Activated T-cell treated with anti-CD3 and anti-CD28 coated beads, Interleukin-2, amount 50 U/mL, for 4 hours (primary cell): ENCODE data around the gene CACNA1H. TPM values are rescaled to one million over a fixed set of nuclear protein-coding genes. Genes with fewer than 3 reads are reported as not detected.
A peak's percentile ranks its signal among the peaks of the same experiment; 100 is the strongest.
"Not testable (repeated sequence)": the region's sequence is repeated elsewhere in the genome, so short reads cannot be mapped to it uniquely, and the experiment has no call there.

ENCODE experiments used
- ATAC-seq, 2 donors: fragments of 200-7000 bp; cut with Tn5 transposase; one replicate each; pipeline ENCODE4 v1.10.0; 2021
- DNase-seq: peaks from one replicate; pipeline ENCODE4 v3.0.0-alpha.2; 2020
- H3K27me3 Mint-ChIP-seq: one replicate; pipeline ENCODE4 v1.8.0; 2021; ENCODE audit warnings: low read depth, mixed read lengths
- H3K36me3 Mint-ChIP-seq: one replicate; pipeline ENCODE4 v1.8.0; 2022; ENCODE audit warnings: mixed read lengths; ENCODE audit not compliant: insufficient read depth
- H3K4me1 Mint-ChIP-seq: one replicate; pipeline ENCODE4 v1.8.0; 2021; ENCODE audit warnings: low read depth, mixed read lengths
- H3K4me3 Mint-ChIP-seq: one replicate; pipeline ENCODE4 v1.8.0; 2021; ENCODE audit warnings: mild to moderate bottlenecking, moderate library complexity, mixed read lengths
- H3K9me3 Mint-ChIP-seq: one replicate; pipeline ENCODE4 v1.8.0; 2021; ENCODE audit warnings: mixed read lengths
- total RNA-seq, 3 donors: library from RNA; stranded (reverse); gene quantifications; one replicate each; pipeline ENCODE4 v1.2.1, GENCODE V29; 2021

The CACNA1H gene
- total RNA-seq, 3 donors from 2014 or later: 0.34 to 0.51 (median 0.41) TPM

DNA sequence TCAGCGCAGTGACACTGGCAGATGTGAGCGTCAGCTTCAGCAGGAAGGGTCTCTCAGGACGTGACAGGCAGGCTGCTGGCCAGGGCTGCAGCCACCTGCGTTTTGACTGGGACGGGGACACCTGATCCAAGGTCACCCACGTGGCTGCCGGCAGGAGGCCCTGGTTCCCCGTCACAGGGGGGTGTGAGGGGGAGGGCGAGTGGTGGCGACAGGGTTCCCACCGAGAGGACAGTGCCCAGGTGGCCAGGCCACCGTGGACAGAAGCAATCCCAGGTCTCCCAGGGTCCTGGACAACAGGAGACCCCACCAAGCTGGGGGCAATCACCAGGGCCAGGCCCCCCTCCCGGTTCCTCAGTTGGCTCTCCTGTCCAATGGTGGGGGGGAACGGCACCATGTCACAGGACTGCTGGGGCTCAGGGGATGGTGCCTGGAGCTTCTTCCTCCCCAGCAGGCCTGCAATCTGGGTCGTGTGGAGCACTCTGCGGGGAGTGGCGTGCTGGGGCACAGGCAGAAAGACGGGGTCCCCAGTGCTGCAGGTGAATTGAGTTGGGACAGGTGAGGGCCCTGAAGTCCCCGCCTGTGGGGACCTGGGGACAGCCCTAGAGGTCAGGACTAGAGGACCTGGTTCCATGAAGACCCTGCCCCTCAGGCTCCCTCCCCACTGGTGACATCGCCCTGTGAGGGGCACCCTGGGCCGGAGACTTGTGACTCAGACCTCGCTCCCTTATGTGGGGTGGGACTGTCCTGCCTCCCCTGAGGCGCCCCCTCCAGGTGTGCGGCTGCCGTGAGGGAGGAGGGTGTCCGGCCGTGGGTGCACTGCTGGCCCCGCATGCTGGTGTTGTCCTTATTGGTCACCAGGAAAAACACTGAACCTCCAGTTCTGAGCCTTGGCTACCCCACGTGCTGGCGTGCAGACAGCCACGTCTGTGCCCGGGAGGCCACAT lies 91.3 kb downstream of the CACNA1H start:
- H3K9me3 Mint-ChIP-seq, H3K4me3 Mint-ChIP-seq, H3K4me1 Mint-ChIP-seq, ATAC-seq, DNase-seq, H3K27me3 Mint-ChIP-seq, H3K36me3 Mint-ChIP-seq: not testable (repeated sequence)

DNA sequence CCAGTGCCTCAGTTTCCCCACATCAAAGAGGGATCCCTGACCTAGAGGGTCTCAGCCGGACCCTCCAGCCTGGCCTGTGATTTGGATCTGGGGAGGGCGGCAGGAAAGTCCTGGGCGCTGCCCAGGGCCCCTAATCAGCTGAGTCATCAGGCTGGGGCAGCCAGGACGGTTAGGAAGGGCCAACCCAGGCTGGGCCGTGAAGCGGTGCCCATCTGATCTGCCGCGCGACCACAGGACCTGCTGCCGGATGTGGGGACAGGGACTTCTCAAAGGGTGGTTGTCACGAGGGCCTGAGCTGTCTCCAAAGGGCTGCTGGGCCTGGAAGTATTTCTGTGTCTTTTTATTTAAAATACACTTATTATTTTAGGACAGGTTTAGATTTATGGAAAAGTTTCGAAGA lies 92.0 kb downstream of the CACNA1H start:
- DNase-seq (no peak), ATAC-seq (no peak)
- Mint-ChIP-seq H3K4me3 (no peak overlapping the region), H3K9me3 (no peaks in the 10 kb centered on the region), H3K36me3 (no peaks in the 10 kb centered on the region), H3K4me1 (peaks cover 2% of the 10 kb centered on the region), H3K27me3 (peaks cover 9% of the 10 kb centered on the region)

DNA sequence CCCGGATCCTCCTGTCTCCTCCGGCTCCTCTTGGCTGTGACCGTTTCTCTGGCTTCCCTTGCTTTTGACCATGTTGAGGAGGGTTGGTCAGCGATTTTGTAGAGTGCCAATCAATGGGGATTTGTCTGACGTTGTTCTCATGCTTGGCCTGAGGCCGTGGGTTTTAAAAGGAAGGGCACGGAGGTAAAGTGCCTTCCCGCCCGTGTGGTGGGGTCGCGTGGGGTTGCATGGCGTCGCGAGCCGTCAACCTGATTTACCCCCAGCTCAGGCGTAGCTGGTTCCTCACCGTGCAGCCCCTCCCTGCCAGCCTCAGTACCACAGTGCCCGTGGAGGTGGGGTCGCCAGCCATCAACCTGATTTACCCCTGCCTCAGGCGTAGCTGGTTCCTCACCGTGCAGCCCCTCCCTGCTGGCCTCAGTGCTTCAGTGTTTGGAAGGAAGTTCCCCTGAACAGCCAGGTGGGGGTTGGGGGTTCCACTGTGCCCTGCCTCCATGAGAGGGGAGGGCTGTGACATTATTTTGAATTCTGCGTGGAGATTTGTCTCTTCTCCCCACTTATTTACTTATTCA lies 92.6 kb downstream of the CACNA1H start:
- no peaks in the 10 kb centered on the region for H3K36me3 Mint-ChIP-seq
- H3K27me3 Mint-ChIP-seq: peaks cover 9% of the 10 kb centered on the region
- ATAC-seq: no peak
- H3K4me3 Mint-ChIP-seq: no peak overlapping the region
- H3K9me3 Mint-ChIP-seq: no peaks in the 10 kb centered on the region
- DNase-seq: no peak
- H3K4me1 Mint-ChIP-seq: peaks cover 2% of the 10 kb centered on the region

DNA sequence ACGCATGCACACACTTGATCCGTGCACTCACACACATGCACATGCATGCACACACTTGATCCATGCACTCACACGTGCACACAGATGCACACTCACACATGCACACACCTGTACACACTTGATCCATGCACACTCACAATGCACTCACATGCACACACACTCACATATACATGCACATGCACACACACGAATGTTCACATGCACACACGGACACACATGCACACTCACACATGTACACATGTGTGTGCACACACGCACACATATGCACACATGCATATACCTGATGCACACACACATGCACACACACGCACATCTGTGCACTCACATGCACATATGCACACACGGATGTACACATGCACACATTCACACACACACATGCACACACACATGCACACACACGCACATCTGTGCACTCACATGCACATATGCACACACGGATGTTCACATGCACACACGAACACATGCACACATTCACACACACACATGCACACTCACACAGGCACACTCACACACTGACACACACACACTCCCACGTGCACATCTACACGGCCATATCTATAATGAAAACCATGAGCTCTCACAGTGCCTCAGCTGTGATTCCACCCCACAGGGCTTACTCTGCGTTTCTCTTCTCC lies 95.1 kb downstream of the CACNA1H start:
- not testable (repeated sequence) for H3K36me3 Mint-ChIP-seq

DNA sequence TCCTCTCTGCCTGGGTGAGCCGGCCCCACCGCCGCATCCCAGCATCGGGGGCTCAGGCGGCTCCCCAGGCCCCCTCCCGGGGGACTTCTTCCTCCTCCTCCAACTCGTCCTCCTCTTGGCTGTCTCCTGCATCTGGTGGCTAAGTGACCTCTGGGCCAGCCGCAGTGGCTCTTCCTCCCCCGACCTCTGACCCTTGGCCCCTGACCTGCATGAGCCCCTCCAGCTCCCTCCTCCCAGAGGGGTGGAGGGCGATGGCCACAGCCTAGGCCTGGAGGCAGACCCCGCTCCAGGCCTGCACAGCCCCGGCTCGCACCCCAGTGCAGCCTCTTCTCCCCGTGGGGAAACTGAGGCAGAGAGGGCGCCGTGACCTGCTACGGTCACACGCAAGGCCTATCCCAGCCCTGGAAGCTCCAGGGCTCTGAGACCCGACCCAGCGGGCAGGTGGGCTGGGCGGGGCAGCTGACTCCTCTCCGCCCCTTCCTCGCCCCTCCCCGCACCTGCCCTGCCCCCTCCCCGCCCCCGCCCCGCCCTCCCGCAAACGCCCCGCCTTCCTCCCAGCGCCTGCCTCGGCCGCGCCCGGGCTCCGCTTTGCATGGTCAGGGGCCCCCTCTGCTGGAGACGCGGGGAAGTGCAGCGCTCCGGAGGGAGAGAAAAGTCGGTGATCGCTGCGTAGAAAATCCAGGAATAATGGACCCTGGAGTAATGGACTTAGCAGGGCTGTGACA lies 96.3 kb downstream of the CACNA1H start:
- not testable (repeated sequence) for DNase-seq, H3K4me1 Mint-ChIP-seq, H3K9me3 Mint-ChIP-seq, H3K27me3 Mint-ChIP-seq, H3K4me3 Mint-ChIP-seq, H3K36me3 Mint-ChIP-seq
- ATAC-seq: peak; percentile 73 to 74

More for the DNA sequence above, 95.1 kb downstream of the CACNA1H start:
- H3K27me3 Mint-ChIP-seq, H3K4me3 Mint-ChIP-seq, H3K4me1 Mint-ChIP-seq, DNase-seq, ATAC-seq, H3K9me3 Mint-ChIP-seq: not testable (repeated sequence)

DNA sequence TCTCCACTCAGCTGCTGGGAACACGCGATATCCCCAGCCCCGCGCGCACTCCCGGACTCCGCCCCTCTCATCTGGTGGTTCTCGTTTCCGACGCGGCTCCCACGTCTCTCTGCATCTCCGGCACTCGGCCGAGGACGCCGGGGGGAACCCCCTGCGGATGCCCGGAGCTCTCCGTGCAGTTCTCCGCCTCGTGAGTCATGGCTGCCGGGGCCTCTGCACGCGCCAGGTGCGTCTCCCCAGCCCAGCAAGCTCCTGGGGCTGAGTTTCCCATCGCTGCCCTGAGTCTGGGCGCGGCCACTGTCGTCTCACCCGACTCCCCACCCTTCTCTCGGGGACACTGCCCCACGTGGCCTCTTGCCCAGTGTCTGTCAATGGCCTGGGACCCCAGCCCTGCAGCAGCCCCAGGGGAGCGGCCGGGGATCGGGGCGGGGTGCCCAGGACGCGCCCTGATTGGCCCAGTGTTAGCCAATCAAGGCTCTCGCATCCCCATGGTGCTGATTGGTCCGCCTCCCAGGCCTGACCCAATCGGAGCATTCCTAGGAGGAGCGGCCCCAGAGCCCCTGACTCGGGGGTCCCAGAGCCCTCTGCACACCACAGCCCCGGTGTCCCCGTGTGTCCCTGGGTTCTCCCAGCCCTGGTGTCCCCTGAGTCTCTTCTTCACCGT lies 100.9 kb downstream of the CACNA1H start:
- peak in 1 of 2 donors; percentile 49 for ATAC-seq
- H3K9me3 Mint-ChIP-seq, H3K36me3 Mint-ChIP-seq, H3K4me1 Mint-ChIP-seq, DNase-seq, H3K4me3 Mint-ChIP-seq: not testable (repeated sequence)
- H3K27me3 Mint-ChIP-seq: peaks cover 15% of the 10 kb centered on the region

DNA sequence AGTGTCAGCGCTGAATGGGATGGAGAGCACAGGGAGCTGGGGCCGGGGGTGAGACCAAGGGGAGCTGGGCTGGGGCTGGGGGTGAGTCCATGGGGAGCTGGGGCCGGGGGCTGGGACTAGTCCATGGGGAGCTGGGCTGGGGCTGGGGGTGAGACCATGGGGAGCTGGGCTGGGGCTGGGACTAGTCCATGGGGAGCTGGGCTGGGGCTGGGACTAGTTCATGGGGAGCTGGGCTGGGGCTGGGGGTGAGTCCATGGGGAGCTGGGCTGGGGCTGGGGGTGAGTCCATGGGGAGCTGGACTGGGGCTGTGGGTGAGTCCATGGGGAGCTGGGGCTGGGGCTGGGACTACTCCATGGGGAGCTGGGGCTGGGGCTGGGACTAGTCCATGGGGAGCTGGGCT lies 101.9 kb downstream of the CACNA1H start:
- H3K4me1 Mint-ChIP-seq, ATAC-seq, DNase-seq, H3K4me3 Mint-ChIP-seq, H3K36me3 Mint-ChIP-seq, H3K9me3 Mint-ChIP-seq: not testable (repeated sequence)
- H3K27me3 Mint-ChIP-seq: peaks cover 19% of the 10 kb centered on the region

DNA sequence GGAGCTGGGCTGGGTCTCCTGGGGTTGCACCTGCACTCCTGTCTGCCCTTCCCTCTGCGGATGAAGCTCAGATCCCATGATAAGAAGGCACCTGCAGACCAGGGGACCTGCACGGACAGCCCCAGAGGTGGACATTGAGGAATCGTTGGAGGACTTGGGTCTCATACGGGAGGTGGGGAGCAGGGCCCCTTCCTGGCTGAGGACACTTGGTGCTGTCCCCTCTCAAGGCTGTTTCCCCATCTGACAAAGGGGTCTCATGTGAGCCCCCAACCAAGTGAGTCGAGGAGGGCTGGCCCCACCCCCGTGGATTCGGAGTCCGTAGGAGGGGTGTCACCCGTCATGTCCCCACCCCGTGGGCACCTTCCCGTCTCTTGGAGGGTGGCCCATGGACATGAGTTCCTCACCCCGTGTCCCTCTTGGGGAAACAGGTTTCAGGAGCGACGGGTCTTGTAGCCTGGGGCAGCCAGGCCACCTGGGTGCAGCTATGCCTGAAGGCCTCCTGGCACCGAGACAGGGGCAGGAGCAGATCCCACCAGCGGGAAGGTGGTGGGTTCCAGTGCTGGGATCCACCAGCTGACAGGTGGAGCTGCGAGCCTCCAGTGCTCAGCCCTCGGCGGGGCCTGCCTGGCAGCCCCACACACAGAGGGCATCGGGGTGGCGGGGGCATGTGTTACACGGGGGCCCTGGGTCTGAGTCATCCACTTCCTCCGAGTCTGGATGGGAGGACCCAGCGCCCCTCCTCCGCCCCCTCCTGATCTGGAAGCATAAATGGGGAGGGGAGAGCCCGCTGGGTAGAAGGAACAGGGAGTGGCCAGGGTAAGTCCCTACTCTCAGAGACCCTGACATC lies 102.6 kb downstream of the CACNA1H start, which contains the start of gene TPSD1:
TPSD1 (plus strand) TSS at position 794 of the 847 bp plus-strand sequence. CDS start 212 bp downstream, outside the sequence.
- not testable (repeated sequence) for DNase-seq, H3K9me3 Mint-ChIP-seq, H3K36me3 Mint-ChIP-seq, ATAC-seq, H3K4me1 Mint-ChIP-seq, H3K4me3 Mint-ChIP-seq
- peaks cover 22% of the 10 kb centered on the region for H3K27me3 Mint-ChIP-seq

DNA sequence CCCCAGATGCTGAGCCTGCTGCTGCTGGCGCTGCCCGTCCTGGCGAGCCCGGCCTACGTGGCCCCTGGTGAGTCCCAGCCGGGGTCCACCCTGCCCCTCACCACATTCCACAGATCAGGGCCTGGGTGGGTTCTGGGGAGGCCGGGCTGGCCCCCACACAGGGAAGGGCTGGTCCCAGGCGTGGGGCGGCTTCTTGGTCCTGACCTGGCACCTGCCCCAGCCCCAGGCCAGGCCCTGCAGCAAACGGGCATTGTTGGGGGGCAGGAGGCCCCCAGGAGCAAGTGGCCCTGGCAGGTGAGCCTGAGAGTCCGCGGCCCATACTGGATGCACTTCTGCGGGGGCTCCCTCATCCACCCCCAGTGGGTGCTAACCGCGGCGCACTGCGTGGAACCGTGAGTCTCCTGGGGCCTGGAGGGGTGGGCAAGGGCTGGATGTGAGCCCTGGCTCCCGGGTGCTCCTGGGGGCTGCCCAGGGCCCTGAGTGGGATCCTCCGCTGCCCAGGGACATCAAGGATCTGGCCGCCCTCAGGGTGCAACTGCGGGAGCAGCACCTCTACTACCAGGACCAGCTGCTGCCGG lies 103.5 kb downstream of the CACNA1H start:
- not testable (repeated sequence) for H3K4me1 Mint-ChIP-seq, H3K4me3 Mint-ChIP-seq, H3K9me3 Mint-ChIP-seq, H3K36me3 Mint-ChIP-seq, DNase-seq, ATAC-seq
- H3K27me3 Mint-ChIP-seq: peaks cover 24% of the 10 kb centered on the region

DNA sequence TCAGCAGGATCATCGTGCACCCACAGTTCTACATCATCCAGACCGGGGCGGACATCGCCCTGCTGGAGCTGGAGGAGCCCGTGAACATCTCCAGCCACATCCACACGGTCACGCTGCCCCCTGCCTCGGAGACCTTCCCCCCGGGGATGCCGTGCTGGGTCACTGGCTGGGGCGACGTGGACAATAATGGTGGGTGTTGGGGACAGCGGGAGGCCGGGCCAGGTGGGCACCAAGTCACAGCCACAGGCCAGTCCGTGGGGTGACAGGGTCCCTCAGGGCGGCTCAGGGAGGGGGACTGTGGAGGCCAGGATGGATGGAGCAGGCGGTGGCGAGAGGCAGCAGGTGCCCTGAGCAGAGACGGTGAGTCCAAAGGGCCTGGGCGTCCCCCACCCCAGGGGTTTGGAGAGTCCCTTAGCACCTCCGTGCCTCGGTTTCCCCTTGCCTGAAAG lies 104.0 kb downstream of the CACNA1H start:
- DNase-seq (no peak), ATAC-seq (no peak)
- no peak overlapping the region for H3K4me3 Mint-ChIP-seq
- H3K9me3 Mint-ChIP-seq: no peaks in the 10 kb centered on the region
- peaks cover 26% of the 10 kb centered on the region for H3K27me3 Mint-ChIP-seq
- H3K4me1 Mint-ChIP-seq: peaks cover 5% of the 10 kb centered on the region
- no peaks in the 10 kb centered on the region for H3K36me3 Mint-ChIP-seq

DNA sequence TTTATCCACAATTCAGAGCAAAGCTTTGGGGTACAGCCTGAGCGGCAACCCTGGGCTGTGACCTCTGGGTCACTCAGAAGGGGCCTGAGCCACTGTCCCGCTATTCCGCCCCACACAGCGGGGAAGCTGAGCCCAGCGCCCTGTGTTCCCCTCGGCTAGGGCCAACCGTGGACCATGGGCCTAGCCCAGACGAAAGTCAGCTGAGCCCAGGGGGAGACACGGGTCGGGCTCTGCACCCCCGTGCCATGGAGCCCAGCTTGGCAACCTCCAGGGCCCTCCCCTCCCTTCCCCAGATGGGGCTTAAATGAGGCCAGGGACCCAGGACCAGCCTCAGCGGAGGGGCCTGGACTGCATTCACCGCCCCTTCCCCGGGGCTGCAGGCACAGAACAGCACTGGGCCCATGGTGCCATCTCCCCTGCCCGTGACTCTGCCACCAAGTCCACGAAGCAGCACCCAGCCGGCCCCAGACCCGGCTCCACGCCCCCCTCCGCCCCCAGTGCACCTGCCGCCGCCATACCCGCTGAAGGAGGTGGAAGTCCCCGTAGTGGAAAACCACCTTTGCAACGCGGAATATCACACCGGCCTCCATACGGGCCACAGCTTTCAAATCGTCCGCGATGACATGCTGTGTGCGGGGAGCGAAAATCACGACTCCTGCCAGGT lies 104.8 kb downstream of the CACNA1H start:
- DNase-seq (no peak), ATAC-seq (no peak)
- Mint-ChIP-seq H3K9me3 (no peaks in the 10 kb centered on the region), H3K36me3 (no peaks in the 10 kb centered on the region), H3K4me1 (peaks cover 5% of the 10 kb centered on the region), H3K4me3 (no peak overlapping the region), H3K27me3 (peaks cover 32% of the 10 kb centered on the region)

DNA sequence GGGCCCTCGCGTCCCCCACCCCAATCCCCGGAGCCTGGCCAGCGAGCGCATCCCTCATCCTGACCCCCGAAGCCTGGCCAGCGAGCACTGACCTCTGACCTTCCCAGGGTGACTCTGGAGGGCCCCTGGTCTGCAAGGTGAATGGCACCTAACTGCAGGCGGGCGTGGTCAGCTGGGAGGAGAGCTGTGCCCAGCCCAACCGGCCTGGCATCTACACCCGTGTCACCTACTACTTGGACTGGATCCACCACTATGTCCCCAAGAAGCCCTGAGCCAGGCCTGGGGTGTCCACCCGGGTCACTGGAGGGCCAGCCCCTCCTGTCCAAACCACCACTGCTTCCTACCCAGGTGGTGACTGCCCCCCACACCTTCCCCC lies 105.3 kb downstream of the CACNA1H start:
- H3K4me3 Mint-ChIP-seq: no peak overlapping the region
- DNase-seq: no peak
- peaks cover 32% of the 10 kb centered on the region for H3K27me3 Mint-ChIP-seq
- H3K4me1 Mint-ChIP-seq: peaks cover 5% of the 10 kb centered on the region
- no peaks in the 10 kb centered on the region for H3K9me3 Mint-ChIP-seq
- no peaks in the 10 kb centered on the region for H3K36me3 Mint-ChIP-seq
- ATAC-seq: no peak
